GM12891 (cell line): Measurements from ENCODE around the gene EFEMP1.

Experiments used
- POLR2A ChIP-seq: IDR thresholded peaks from 2 replicates; pipeline ENCODE4 v1.6.1; 2011; ENCODE audit warnings: low read depth, low read length, control low read depth
- POLR2AphosphoS5 ChIP-seq: IDR thresholded peaks from 2 replicates; pipeline ENCODE4 v1.6.1; 2011; ENCODE audit warnings: low read depth, low read length, control low read depth
- TAF1 ChIP-seq: IDR thresholded peaks from 2 replicates; pipeline ENCODE4 v1.6.1; 2011; ENCODE audit warnings: low read depth, low read length, control low read depth

DNA sequence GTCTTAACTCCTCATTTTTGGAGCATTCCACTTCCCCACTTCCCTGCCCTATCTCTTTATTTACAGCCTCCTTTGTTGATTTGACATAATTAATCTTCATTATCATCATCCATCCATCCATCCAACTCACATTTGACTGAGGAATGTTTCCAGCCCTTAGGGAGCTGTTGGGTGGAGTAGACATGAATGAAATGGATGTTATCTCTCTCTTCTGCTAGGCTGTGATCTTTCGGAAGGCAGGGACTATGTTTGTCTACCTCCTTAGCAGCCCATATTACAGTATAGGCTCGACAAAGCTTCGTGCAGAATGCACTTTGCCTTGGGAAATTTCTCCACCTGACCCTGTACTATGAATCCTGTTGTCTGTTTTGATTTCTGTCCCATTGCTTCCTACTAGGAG is 7.7 kb upstream of the EFEMP1 start:
- TF ChIP-seq TAF1 = no peak
- no peak for TF ChIP-seq POLR2AphosphoS5
- TF ChIP-seq POLR2A = no peak
